Natural killer cell treated with Interleukin-12 subunit alpha and Interleukin-12 subunit beta and Interleukin-15 and Interleukin-18, amount 100 ng/mL, for 72 hours (primary cell): Measurements from ENCODE around the gene EGLN3. TPM values are rescaled to one million over a fixed set of nuclear protein-coding genes. Genes with fewer than 3 reads are reported as not detected.
A peak's percentile ranks its signal among the peaks of the same experiment; 100 is the strongest.
"Not testable (repeated sequence)": the region's sequence is repeated elsewhere in the genome, so short reads cannot be mapped to it uniquely, and the experiment has no call there.

Experiments used
- ATAC-seq, 2 donors: fragments of 150-1000 bp; cut with Tn5 transposase in 1 of 2; sonication (Bioruptor Pico), chemical (Tn5 transposase) in 1 of 2; 2 replicates each; pipeline ENCODE4 v1.10.0; 2021
- DNase-seq: peaks from one replicate; pipeline ENCODE4 v3.0.0; 2022; ENCODE audit warnings: low spot score
- H3K27ac Mint-ChIP-seq, 2 donors: 1 replicate in 1 of 2; 2 replicates in 1 of 2; pipeline ENCODE4 v1.8.0; 2022; ENCODE audit warnings: mixed read lengths in 2 of 2, mild to moderate bottlenecking in 1 of 2, moderate library complexity in 1 of 2
- H3K27me3 Mint-ChIP-seq, 2 donors: 1 replicate in 1 of 2; 2 replicates in 1 of 2; pipeline ENCODE4 v1.8.0; 2022; ENCODE audit warnings: mixed read lengths in 2 of 2
- H3K36me3 Mint-ChIP-seq: one replicate; pipeline ENCODE4 v1.8.0; 2022; ENCODE audit warnings: mixed read lengths
- H3K4me1 Mint-ChIP-seq, 2 donors: 1 replicate in 1 of 2; 2 replicates in 1 of 2; pipeline ENCODE4 v1.8.0; 2022; ENCODE audit warnings: low read depth in 2 of 2, mixed read lengths in 2 of 2, mild to moderate bottlenecking in 1 of 2
- H3K4me3 Mint-ChIP-seq: one replicate; pipeline ENCODE4 v1.8.0; 2022; ENCODE audit warnings: mixed read lengths
- H3K9me3 Mint-ChIP-seq: 2 replicates; pipeline ENCODE4 v1.8.0; 2022; ENCODE audit warnings: mixed read lengths
- total RNA-seq, 2 donors: library from RNA; stranded (reverse); gene quantifications; one replicate each; pipeline ENCODE4 v1.2.3, GENCODE V29; 2022

Gene EGLN3
- total RNA-seq, 2 donors from 2014 or later: 0.31 to 1.7 TPM

- H3K27me3 Mint-ChIP-seq: peaks cover 2 to 3% of the 10 kb centered on the region in 2 donors
Measured at GRCh38 chr14:33972583-33973081, 21.8 kb upstream of the EGLN3 start.

GRCh38 chr14:33969846-33970245 lies 19.0 kb upstream of the EGLN3 start:
- not testable (repeated sequence) for H3K4me1 Mint-ChIP-seq, ATAC-seq, H3K4me3 Mint-ChIP-seq, H3K27ac Mint-ChIP-seq, DNase-seq, H3K36me3 Mint-ChIP-seq, H3K9me3 Mint-ChIP-seq, H3K27me3 Mint-ChIP-seq

More at GRCh38 chr14:33972583-33973081, 21.8 kb upstream of the EGLN3 start:
- ATAC-seq: no peak
- no peak for DNase-seq
- Mint-ChIP-seq H3K27ac (no peak overlapping the region), H3K4me3 (no peak overlapping the region), H3K36me3 (no peaks in the 10 kb centered on the region), H3K9me3 (peaks cover 5% of the 10 kb centered on the region), H3K4me1 (no peaks in the 10 kb centered on the region)

GRCh38 chr14:33968722-33969121 lies 17.8 kb upstream of the EGLN3 start:
- Mint-ChIP-seq H3K4me3 (no peak overlapping the region), H3K27me3 (peaks cover 0 to 9% of the 10 kb centered on the region in 2 donors), H3K9me3 (peaks cover 5% of the 10 kb centered on the region), H3K36me3 (no peaks in the 10 kb centered on the region), H3K4me1 (no peaks in the 10 kb centered on the region), H3K27ac (no peak overlapping the region)
- ATAC-seq (no peak), DNase-seq (no peak)

GRCh38 chr14:33967138-33967537 lies 16.3 kb upstream of the EGLN3 start:
- no peak overlapping the region for H3K27ac Mint-ChIP-seq
- no peak overlapping the region for H3K4me3 Mint-ChIP-seq
- ATAC-seq (no peak), DNase-seq (no peak)
- peaks cover 9% of the 10 kb centered on the region for H3K9me3 Mint-ChIP-seq
- no peaks in the 10 kb centered on the region for H3K4me1 Mint-ChIP-seq
- H3K36me3 Mint-ChIP-seq: no peaks in the 10 kb centered on the region
- peaks cover 0 to 9% of the 10 kb centered on the region in 2 donors for H3K27me3 Mint-ChIP-seq

- H3K36me3 Mint-ChIP-seq: no peaks in the 10 kb centered on the region
- no peak for ATAC-seq
Measured at GRCh38 chr14:33966276-33966675, 15.4 kb upstream of the EGLN3 start.

GRCh38 chr14:33964599-33965317 lies 13.9 kb upstream of the EGLN3 start:
- Mint-ChIP-seq H3K27me3 (peaks cover 0 to 12% of the 10 kb centered on the region in 2 donors), H3K9me3 (peaks cover 6% of the 10 kb centered on the region), H3K4me3 (no peak overlapping the region), H3K27ac (no peak overlapping the region), H3K36me3 (no peaks in the 10 kb centered on the region), H3K4me1 (peaks cover 0 to 3% of the 10 kb centered on the region in 2 donors)
- DNase-seq: no peak
- no peak for ATAC-seq

More at GRCh38 chr14:33966276-33966675, 15.4 kb upstream of the EGLN3 start:
- Mint-ChIP-seq H3K27ac (no peak overlapping the region), H3K27me3 (peaks cover 0 to 9% of the 10 kb centered on the region in 2 donors), H3K4me1 (no peaks in the 10 kb centered on the region), H3K9me3 (peaks cover 9% of the 10 kb centered on the region), H3K4me3 (no peak overlapping the region)
- no peak for DNase-seq

- no peak for ATAC-seq
- Mint-ChIP-seq H3K27me3 (peaks cover 0 to 11% of the 10 kb centered on the region in 2 donors), H3K36me3 (no peaks in the 10 kb centered on the region), H3K4me3 (no peak overlapping the region), H3K4me1 (peaks cover 0 to 3% of the 10 kb centered on the region in 2 donors), H3K27ac (no peak overlapping the region), H3K9me3 (peaks cover 4% of the 10 kb centered on the region)
- no peak for DNase-seq
Measured at GRCh38 chr14:33963892-33964291, 13.0 kb upstream of the EGLN3 start.

GRCh38 chr14:33962466-33962865 lies 11.6 kb upstream of the EGLN3 start:
- not testable (repeated sequence) for H3K27ac Mint-ChIP-seq, H3K4me3 Mint-ChIP-seq, ATAC-seq, H3K36me3 Mint-ChIP-seq, H3K9me3 Mint-ChIP-seq, H3K27me3 Mint-ChIP-seq, DNase-seq, H3K4me1 Mint-ChIP-seq

GRCh38 chr14:33962016-33962415 lies 11.1 kb upstream of the EGLN3 start:
- Mint-ChIP-seq H3K27me3 (peaks cover 0 to 7% of the 10 kb centered on the region in 2 donors), H3K4me3 (no peak overlapping the region), H3K36me3 (no peaks in the 10 kb centered on the region), H3K4me1 (peaks cover 0 to 3% of the 10 kb centered on the region in 2 donors), H3K27ac (no peak overlapping the region), H3K9me3 (peaks cover 4% of the 10 kb centered on the region)
- DNase-seq (no peak), ATAC-seq (no peak)

GRCh38 chr14:33959692-33960151 lies 8.8 kb upstream of the EGLN3 start:
- H3K36me3 Mint-ChIP-seq: no peaks in the 10 kb centered on the region
- H3K4me1 Mint-ChIP-seq: peaks cover 0 to 3% of the 10 kb centered on the region in 2 donors
- H3K4me3 Mint-ChIP-seq: no peak overlapping the region
- peaks cover under 1 to 8% of the 10 kb centered on the region in 2 donors for H3K27me3 Mint-ChIP-seq
- no peak for DNase-seq
- peaks cover 4% of the 10 kb centered on the region for H3K9me3 Mint-ChIP-seq
- ATAC-seq: no peak
- no peak overlapping the region for H3K27ac Mint-ChIP-seq

- Mint-ChIP-seq H3K36me3 (no peaks in the 10 kb centered on the region), H3K27ac (no peak overlapping the region), H3K27me3 (peaks cover 10 to 12% of the 10 kb centered on the region in 2 donors), H3K4me3 (no peak overlapping the region), H3K4me1 (peaks cover 0 to 3% of the 10 kb centered on the region in 2 donors), H3K9me3 (peaks cover 4% of the 10 kb centered on the region)
- ATAC-seq (no peak), DNase-seq (no peak)
Measured at GRCh38 chr14:33958605-33959226, 7.8 kb upstream of the EGLN3 start.

GRCh38 chr14:33957993-33958392 lies 7.1 kb upstream of the EGLN3 start:
- Mint-ChIP-seq H3K36me3 (no peaks in the 10 kb centered on the region), H3K9me3 (peaks cover 4% of the 10 kb centered on the region), H3K27ac (no peak overlapping the region), H3K4me3 (no peak overlapping the region), H3K27me3 (peaks cover 11 to 14% of the 10 kb centered on the region in 2 donors), H3K4me1 (peaks cover 0 to 3% of the 10 kb centered on the region in 2 donors)
- DNase-seq (no peak), ATAC-seq (peak in 1 of 2 donors; percentile 24)

- H3K4me3 Mint-ChIP-seq: no peak overlapping the region
- DNase-seq (no peak), ATAC-seq (no peak)
- peaks cover 15 to 19% of the 10 kb centered on the region in 2 donors for H3K27me3 Mint-ChIP-seq
- peaks cover 0 to 3% of the 10 kb centered on the region in 2 donors for H3K4me1 Mint-ChIP-seq
- no peak overlapping the region for H3K27ac Mint-ChIP-seq
- peaks cover 1% of the 10 kb centered on the region for H3K9me3 Mint-ChIP-seq
- H3K36me3 Mint-ChIP-seq: no peaks in the 10 kb centered on the region
Measured at GRCh38 chr14:33957299-33957698, 6.4 kb upstream of the EGLN3 start.

GRCh38 chr14:33956640-33957039 lies 5.8 kb upstream of the EGLN3 start:
- Mint-ChIP-seq H3K27ac (no peak overlapping the region), H3K36me3 (peaks cover 2% of the 10 kb centered on the region), H3K9me3 (no peaks in the 10 kb centered on the region), H3K27me3 (peaks cover 22% of the 10 kb centered on the region in 2 donors), H3K4me3 (no peak overlapping the region), H3K4me1 (peaks cover 0 to 4% of the 10 kb centered on the region in 2 donors)
- ATAC-seq (no peak), DNase-seq (no peak)
